Measurements from ENCODE around the gene BDH1. TPM values are rescaled to one million over a fixed set of nuclear protein-coding genes. Genes with fewer than 3 reads are reported as not detected.

The BDH1 gene
- total and polyA plus RNA-seq, 2 of the 8 experiments (the other 6 are each of a cell fraction or from before 2014, with no cell fraction given) = 27.2 to 28.1 TPM

DNA sequence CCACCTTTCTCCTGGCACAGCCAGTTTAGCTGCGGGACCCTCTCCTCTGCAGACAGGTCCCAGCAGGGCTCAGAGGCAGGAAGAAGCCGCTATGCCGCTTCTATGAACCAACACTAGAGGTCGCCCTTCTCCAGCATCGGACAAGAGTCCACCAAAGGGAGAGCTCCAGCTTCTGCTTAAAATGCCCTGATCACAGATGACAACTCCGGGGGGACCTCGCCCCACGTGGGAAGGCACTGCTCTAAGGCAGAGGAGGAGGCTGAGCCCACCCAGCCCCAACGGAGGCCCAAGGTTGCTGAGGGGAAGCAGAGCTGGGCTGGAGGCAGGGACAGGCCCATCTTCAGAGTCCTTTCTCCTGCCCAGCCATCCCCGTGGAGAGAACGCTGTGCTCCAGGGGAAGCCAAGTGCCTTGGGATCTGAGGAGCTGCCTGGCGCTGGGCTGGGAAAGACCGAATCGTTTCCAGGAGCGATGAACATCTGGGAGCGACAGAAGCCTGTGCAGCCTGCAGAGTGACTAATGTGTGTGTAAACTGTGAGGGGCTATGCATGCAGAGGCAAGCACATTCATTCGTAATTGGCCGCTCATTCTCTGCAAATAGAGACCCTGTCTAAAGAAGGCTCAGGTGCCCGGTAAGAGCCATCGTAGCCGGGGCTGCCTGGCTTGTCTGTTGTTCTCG is 43.5 kb upstream of the BDH1 start (continued):
- TF ChIP-seq TEAD4 (IDR thresholded peaks at IDR 0.05; ENCODE audit: low read depth, low read length) (no peak), SUZ12 (IDR thresholded peaks at IDR 0.05; ENCODE audit: low read length) (no peak), KDM5A (IDR thresholded peaks at IDR 0.05; ENCODE audit: low read length) (no peak), SIN3A (conservative IDR thresholded peaks at IDR 0.05 in 1 of 2, IDR thresholded peaks at IDR 0.05 in 1 of 2; ENCODE audit: low read depth in 1 of 2, low read length in 2 of 2) (peak in 1 of 2 experiments; percentile 76; a peak in 2 of 4 replicates), TBP (IDR thresholded peaks at IDR 0.05; ENCODE audit: low read depth, low read length) (no peak), TAF7 (optimal IDR thresholded peaks at IDR 0.05; ENCODE audit: borderline replicate concordance, low read depth, low read length) (no peak), JUN (IDR thresholded peaks at IDR 0.05; ENCODE audit: low read depth, low read length) (peak; percentile 44; the same call in 1 of the 2 replicates), RAD21 (IDR thresholded peaks at IDR 0.05 in 1 of 2, conservative IDR thresholded peaks at IDR 0.05 in 1 of 2; ENCODE audit: low read depth in 2 of 2, low read length in 2 of 2) (peak; percentile 82 to 87), BACH1 (IDR thresholded peaks at IDR 0.05; ENCODE audit: low read length) (no peak), POU5F1 (IDR thresholded peaks at IDR 0.05; ENCODE audit: low read depth, low read length) (no peak)
